IPS DF 4.7 (cell line): Measurements from ENCODE around the gene XG.
"Not testable (repeated sequence)": the region's sequence is repeated elsewhere in the genome, so short reads cannot be mapped to it uniquely, and the experiment has no call there.

ENCODE experiments used
- DNase-seq: peaks from one replicate; pipeline ENCODE4 v3.0.0-alpha.2; 2013; ENCODE audit warnings: low spot score; ENCODE audit errors: extremely low read depth

XG gene

GRCh38 chrX:2774776-2775175 lies 22.9 kb downstream of the XG start:
- DNase-seq, result no peak

DNA sequence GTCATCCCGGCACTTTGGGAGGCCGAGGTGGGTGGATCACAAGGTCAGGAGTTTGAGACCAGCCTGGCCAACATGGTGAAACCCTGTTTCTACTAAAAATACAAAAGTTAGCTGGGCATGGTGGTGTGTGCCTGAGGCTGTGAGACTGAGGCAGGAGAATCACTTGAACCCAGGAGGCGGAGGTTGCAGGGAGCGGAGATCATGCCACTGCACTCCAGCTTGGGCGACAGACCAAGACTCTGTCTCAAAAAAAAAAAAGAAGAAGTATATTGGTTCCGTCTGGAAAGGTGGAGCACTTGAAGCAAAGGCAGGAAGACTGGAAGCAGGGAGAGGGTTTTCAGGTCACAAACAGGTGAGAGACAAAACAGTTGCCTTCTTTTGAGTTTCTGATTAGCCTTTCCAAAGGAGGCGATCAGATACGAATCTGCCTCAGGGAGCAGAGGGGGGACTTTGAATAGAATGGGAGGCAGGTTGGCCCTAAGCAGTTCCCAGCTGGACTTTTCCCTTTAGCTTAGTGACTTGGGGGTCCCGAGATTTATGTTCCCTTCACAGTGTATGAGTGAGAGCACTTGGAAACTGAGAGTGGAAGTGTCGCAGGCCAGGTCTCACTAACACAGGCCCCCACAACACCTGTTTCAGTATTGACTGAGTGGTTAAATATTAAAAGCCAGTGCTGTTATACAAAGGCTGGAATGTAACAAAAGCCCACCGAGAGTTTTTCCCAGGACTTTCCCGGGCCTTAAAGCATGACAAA lies 28.8 kb downstream of the XG start:
- not testable (repeated sequence) for DNase-seq

- no peak for DNase-seq
Observed at GRCh38 chrX:2781226-2781571, 29.4 kb downstream of the XG start.

DNA sequence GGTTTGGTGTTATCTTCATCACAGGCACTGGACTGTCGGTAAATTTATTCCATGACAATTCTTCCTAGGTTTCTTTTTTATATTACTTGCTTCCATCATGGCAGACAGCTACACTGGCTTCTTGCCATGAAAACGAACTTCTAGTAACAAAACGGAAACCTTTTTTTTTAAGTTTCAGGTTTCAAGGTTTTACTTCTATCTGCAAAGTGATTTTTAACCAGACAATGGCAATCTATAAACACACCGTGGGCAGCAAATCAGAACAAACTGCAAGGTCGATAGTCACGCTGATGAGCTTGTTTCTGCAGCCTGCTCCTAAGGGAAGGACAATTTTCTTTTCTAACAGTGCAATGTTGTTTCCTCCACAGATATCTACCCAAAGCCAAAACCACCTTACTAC lies 29.9 kb downstream of the XG start:
- DNase-seq, result no peak

DNA sequence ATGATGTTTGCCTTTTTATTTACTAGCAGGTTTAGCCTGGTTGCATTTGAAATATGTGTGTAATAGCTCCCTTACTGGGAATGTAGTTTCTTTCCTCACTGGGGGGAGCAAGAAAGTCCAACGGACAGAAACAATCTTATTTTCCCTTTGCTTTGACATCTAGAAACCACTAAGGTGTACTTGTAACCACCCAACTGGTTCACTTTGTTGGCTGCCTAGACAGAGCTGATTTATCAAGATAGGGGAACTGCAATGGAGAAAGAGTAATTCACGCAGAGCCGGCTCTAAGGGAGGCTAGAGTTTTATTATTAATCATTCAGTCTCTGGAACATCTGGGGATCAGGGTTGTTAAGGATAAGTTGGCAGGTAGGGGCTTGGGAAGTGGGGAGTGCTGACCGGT lies 30.3 kb downstream of the XG start:
- DNase-seq, result no peak

GRCh38 chrX:2782778-2783177 lies 30.9 kb downstream of the XG start:
- DNase-seq, result no peak

DNA sequence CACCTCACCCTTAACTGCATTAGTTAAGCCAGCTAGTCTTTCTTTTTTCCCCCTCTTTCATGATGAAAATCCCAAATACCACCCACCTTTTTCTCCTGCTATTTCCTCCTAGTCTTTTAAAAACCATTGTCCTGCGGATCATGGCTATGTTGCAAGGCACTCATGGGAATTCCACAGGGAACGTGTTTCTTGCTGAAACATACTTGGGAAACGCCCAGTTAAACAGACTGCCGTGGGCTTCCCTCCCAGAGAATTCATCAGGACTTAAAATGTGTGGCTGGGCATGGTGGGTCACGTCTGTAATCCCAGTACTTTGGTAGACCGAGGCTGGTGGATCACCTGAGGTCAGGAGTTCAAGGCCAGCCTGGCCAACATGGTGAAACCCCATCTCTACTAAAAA lies 32.2 kb downstream of the XG start:
- DNase-seq, result no peak

- no peak for DNase-seq
Observed at GRCh38 chrX:2785538-2785937, 33.7 kb downstream of the XG start.

DNA sequence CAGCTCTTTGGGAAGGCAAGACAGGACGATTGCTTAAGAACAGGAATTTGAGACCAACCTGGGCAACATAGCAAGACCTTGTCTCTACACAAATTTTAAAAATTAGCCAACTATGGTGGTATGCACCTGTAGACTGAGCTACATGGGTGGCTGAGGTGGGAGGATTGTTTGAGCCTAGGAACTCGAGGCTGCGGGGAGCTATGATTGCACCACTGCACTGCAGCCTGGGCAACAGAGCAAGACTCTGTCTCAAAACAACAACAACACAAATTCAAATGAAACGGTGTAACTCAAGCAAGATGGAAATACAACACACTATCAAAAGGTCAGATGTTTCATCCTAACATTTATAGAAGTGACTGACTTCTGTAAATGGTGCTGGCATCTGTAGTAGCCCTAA lies 37.1 kb downstream of the XG start:
- DNase-seq, result no peak

DNA sequence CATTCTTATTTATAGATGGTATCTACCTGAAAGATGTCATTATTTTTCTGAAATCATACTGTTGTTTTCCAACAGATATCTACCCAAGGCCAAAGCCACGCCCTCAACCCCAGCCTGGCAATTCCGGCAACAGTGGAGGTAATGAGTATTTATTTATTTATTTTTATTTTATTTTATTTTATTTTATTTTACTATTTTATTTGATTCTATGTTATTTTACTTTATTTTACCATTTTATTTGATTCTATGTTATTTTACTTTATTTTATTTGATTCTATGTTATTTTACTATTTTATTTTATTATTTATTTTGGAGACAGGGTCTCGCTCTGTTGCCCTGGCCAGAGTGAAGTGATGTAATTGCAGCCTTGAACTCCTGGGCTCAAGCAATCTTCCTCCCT lies 37.7 kb downstream of the XG start:
- no peak for DNase-seq

DNA sequence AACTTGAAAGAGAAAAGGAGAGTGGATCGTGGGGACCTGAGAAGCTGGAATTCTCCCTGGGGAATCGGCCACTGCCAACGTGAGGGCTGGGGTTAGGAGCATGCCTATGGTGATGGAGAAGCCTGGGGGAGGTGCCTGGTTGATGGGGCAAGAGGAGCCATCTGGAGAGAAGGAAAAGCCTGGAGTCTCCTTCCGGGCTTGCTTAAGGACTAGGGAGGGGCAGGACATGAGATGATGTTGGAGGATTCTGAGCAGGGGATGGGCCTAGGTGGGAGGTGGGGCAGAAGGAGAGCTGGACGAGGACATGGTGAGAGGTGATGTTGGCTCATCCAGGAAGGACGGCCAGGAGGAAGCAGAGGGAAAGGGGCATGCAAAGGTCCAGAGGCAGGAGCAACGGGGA lies 41.9 kb downstream of the XG start:
- DNase-seq, result no peak

GRCh38 chrX:2794336-2794735 lies 42.5 kb downstream of the XG start:
- DNase-seq, result no peak

DNA sequence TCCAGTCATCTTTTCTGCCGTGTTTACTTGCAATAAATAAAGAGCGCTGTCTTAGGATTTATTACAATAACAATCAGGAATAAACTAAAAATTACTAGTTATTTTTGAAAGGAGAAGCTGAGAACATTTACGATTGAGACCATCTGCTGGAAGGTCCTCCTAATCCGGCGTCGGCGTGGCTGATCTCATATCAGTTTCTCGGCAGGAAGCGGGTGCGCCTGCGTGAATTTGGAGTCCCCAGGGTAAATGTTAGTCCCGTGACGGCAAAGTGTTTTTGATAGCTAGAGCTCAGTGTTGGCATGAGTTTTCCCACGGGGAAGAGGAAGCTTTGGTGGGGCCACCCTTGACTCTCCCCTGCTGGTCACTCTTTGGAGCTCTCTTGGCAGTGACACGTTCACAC lies 45.0 kb downstream of the XG start:
- not testable (repeated sequence) for DNase-seq

DNA sequence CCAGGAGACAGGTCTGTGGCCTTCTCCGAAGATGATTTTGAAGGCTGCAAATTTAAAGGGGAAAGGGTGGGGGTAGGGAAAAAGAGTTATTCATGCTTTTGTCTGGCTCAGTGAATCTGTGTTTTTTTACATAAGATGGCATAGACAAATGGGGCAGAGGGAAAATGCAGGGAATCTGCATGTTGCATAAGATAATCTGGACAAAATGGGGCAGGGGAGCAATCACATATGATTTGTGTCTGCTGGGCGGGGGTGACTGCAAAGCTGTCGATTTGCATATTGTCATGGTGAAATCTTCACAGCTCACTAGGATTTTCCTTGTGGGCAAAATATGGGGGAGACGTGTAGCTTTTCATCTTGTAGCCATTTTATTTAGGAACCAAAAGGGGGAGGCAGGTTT lies 47.5 kb downstream of the XG start:
- DNase-seq, result no peak

GRCh38 chrX:2799980-2800379 lies 48.1 kb downstream of the XG start:
- DNase-seq, result not testable (repeated sequence)

DNA sequence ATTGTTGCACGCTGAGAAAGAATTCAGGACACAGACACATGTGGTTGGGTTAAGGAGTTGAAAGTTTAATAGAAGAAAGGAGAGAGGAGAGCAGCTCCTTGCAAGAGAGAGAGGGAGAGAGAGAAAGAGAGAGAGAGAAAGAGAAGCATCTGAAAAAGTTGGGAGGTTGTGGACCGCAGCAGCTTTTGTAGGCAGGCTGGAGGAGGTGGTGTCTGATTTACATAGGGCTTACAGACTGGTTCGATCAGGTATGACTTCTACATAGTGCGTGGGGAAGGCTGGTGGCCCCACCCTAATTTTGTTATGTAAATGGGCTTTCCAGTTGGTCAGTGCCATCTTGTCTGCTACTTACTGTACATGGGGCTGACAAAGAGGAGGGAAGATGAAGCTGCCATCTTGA lies 49.4 kb downstream of the XG start:
- DNase-seq, result no peak

GRCh38 chrX:2802376-2803090 lies 50.7 kb downstream of the XG start:
- not testable (repeated sequence) for DNase-seq

DNA sequence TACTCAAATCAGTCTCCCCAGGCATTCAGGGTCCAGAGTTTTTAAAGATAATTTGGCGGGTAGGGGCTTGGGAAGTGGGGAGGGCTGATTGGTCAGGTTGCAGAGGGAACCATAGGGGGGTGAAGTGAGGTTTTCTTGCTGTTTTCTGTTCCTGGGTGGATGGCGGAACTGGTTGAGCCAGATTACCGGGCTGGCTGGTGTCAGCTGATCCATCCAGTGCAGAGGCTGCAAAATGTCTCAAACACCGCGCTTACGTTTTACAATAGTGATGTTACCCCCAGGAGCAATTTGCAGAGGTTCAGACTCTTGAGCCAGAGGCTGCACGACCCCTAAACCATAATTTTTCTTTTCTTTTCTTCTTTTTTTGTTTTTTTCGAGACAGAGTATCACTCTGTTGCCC lies 51.6 kb downstream of the XG start:
- not testable (repeated sequence) for DNase-seq

GRCh38 chrX:2804106-2804843 lies 52.4 kb downstream of the XG start:
- DNase-seq, result not testable (repeated sequence)

- not testable (repeated sequence) for DNase-seq
Observed at GRCh38 chrX:2804858-2805257, 53.0 kb downstream of the XG start.

GRCh38 chrX:2811271-2811670 lies 59.4 kb downstream of the XG start:
- no peak for DNase-seq

DNA sequence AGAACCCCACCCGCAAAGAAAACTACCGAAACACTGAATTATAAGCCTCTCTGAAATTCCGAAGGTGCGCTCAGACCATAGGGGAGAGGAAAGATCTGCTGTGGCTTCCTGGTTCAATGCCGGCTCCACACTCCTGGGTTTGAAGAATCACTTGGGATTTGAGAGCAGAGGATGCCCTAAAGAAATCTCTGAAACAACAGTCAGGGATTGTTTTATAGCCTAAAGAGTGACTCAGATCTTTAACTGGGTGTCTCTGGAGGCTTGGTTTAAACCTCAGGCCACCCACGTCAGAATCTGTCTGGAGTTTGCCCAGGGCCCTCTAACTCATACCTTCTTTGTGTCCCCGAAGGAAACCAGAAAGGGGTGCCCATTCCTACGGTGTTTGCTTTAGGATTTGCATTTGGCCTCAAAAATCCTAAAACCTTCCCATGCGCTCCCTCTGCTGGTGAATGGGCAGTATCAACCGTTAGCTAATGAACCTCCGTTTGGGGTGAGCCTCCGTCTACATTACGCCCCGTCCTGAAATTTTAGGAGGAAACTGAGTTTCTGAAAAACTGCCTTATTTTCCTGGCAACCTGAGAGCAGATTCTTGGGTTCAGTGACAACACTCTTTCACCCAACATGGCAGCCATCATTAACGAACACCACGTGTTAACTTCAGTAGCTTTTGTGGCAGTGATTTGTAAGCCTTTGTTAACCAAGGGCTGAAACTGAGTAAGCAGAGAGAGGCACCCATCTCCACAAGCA lies 60.5 kb downstream of the XG start:
- DNase-seq, result not testable (repeated sequence)
